ENCODE results near the gene SYT13.

DNA sequence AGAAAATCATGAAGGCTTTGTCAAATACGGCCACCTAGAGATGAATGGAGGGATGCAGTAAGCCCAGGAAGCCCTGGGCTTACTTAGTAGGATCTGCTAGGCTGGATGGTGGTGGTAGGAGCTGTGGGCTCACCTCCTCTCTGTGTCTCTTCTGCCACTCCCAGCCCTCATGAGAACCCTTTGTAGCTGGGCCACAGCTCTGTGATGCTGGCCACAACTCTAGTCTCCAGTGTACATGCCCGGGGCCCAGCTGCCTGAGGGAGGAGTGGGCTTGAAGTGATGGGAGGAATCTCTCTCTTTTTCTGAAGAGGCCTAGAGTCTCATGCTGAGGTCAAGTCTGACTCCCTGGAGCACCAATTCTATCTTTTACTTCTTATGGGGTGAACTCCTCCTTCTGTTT, 32.4 kb upstream of the SYT13 start:
- TF ChIP-seq, protein P1, sequence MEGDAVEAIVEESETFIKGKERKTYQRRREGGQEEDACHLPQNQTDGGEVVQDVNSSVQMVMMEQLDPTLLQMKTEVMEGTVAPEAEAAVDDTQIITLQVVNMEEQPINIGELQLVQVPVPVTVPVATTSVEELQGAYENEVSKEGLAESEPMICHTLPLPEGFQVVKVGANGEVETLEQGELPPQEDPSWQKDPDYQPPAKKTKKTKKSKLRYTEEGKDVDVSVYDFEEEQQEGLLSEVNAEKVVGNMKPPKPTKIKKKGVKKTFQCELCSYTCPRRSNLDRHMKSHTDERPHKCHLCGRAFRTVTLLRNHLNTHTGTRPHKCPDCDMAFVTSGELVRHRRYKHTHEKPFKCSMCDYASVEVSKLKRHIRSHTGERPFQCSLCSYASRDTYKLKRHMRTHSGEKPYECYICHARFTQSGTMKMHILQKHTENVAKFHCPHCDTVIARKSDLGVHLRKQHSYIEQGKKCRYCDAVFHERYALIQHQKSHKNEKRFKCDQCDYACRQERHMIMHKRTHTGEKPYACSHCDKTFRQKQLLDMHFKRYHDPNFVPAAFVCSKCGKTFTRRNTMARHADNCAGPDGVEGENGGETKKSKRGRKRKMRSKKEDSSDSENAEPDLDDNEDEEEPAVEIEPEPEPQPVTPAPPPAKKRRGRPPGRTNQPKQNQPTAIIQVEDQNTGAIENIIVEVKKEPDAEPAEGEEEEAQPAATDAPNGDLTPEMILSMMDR (IDR thresholded peaks at IDR 0.05): no peak
- no peak for TF ChIP-seq POLR2A (IDR thresholded peaks at IDR 0.05)
